HG02981 (cell line): ENCODE measurements around the gene ITPK1.
"Not testable (repeated sequence)": the region's sequence is repeated elsewhere in the genome, so short reads cannot be mapped to it uniquely, and the experiment has no call there.

Experiments used
- ATAC-seq: cut with Tn5 transposase; IDR thresholded peaks from one replicate; pipeline ENCODE4 v1.9.1; 2021; ENCODE audit warnings: mild to moderate bottlenecking, moderate library complexity; ENCODE audit not compliant: unreplicated experiment

Gene ITPK1

GRCh38 chr14:93105856-93106255 is 9.9 kb downstream of the ITPK1 start:
- ATAC-seq: not testable (repeated sequence)

GRCh38 chr14:93105362-93105761 is 10.4 kb downstream of the ITPK1 start:
- ATAC-seq: no peak

GRCh38 chr14:93104961-93105360 is 10.8 kb downstream of the ITPK1 start:
- ATAC-seq: no peak

DNA sequence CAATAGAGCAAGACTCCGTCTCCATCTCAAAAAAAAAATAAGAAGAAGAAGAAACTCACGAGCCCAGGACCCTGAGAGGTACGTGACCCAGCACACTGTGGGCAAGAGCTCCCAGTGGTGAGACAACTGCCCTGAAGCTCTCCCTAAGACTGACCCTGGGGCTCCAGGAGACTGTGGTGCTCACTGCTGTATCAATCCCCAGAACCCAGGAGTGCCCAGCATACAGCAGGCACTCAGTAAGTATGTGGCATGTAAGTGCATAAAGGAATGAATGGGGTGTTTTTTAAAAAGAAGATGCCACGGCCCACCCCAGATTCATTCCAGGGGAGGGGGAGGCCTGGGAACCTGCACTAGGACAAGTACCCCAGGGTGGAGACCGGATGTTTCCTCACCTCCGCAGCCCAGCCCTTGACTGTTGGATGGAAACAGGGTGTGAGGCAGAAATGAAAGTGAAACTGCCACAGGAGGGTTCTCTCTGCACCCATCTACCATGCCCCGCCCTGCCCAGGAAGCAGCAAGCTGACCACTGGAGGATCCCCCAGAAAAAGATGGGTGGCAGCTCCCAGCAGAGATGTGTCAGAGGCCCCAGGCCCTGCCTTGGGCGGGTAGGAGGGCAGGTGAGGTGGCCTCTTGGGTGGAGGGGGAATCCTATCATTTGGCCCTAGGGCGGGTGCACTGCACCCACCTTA is 12.2 kb downstream of the ITPK1 start:
- peak; percentile 96 for ATAC-seq

DNA sequence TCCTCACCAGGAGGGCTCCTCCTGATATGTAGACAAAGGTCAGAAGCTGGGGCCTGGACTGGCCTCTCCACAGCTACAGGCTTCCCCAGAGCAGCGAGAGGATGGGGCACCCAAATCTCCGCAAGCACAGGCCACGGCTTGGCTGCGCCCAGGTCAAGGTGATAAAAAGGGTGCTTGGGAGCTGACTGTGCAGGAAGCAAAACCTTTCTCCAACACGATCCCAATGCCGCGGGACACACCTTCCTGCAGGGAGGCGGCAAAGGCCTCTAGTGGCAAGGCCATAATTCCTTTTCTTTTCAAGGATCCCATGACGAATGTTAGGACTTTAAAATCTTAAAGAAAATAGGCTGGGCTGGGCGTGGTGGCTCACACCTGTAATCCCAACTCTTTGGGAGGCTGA is 13.6 kb downstream of the ITPK1 start:
- ATAC-seq: no peak

GRCh38 chr14:93101181-93101580 is 14.5 kb downstream of the ITPK1 start:
- no peak for ATAC-seq

DNA sequence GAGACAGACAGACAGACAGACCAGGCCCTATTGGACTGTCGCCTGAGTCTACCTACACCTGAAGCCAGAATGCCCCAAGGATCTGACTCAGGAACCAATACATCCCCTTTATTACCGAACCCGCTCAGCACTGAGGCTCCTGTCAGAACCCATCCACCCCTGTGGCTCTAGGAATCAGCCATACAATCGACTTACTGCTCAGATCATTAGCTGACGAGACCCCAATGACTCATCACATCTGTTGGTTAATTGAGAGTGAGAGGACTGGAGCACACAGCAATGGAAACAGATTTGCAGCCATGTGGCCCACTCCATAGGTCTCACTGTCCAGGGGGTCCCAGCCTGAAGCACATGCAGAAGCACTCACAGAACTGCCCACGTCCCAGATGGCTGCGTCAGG is 15.2 kb downstream of the ITPK1 start:
- no peak for ATAC-seq

DNA sequence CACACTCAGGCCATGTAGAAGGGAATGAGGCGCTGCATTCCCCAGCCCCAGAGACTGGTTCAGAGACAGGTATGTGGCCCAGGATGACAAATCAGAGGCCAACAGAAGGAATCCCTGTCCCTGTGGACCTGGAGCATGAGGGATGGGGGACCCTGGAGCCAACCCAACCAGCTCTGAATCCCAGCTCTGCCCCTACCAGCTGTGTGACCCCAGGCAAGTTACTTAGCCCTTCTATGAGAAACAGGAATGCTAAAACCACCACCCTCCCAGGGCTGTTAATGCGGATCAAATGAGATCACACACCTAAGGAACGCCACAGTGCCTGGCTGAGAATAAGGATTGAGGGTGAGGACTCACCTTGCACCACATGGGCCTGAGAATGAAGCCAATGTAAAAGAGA is 15.6 kb downstream of the ITPK1 start:
- no peak for ATAC-seq

DNA sequence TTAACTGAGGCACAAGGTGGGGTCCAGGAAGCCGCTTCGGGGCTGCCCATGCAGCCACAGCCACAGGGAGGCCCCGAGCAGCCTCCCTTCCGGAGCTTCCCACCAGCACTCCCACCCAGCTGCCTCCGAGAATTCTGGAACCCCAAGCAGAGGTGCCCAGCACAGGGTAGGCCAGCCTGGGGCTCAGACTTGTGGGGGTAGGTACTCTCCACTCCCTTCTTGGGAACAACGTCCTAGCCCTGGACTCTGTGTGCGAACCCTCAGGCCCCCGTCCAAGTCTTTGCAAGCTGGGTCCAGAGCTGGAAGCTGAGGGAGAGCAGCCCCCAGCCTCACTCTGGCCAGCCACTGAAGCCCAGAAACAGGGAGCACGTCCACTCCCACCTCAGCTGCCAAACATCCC is 16.1 kb downstream of the ITPK1 start:
- ATAC-seq: no peak

- ATAC-seq: no peak
Measured at GRCh38 chr14:93099196-93099595, 16.5 kb downstream of the ITPK1 start.

DNA sequence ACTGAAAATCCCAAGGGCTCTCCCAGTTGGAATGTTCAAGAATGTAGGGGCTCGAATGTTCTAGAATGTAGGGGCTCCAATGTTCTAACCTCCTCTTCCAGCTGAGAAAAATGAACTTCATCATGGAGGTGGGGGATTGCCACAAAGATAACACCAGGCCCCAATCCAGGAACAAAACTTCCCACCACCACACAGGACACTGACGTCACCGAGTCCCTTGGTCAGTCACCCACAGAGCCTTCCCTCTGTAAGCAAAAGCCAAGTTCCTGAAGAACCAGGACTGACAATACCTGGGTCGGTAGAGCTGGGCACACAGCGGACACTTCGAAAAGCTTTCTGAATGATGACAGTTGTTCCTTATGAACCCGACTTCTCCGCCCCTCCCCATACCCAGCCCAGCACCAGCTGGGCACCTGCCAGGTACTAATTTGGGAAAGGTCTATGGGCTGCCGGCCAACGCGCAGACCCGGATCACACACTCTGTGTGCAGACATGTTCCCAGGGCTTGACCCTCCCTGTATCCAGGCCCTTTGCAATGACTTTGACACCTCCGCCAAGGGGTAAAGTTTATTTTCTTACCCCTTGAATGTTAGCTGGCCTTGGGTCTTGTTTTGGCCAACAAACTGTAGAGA is 18.9 kb downstream of the ITPK1 start:
- ATAC-seq: no peak

DNA sequence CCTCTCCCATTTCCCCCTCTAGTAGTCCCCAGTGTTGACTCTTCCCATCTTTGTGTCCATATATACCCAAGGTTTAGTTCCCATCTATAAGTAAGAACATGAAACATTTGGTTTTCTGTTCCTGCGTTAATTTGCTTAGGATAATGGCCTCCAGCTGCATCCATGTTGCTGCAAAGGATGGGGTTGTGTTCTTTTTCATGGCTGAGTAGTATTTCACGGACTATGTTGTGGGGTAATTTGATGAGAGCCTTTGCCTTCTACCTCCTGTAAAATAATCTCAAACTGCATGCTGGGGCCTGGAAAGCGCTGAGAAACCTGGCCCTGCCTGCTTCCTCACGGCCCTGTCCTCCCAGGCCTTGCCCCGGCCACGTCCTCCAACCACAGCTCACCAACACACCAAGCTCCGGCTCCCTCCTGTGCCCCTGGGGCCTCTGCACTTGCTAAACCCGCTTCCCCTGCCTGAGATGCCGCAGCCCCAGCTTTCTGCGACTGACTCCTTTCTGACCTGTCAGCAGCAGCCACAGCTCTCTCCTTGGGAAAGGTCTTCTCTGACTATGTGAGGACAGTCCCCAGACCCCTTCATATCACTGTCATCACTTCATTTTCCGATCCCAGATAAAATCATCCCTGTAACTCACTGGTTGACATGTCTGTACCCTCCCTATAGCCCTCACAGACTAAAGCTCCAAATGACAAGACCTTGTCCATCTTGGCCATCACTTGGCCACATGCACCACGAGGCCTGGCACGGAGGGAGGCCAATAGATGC is 19.8 kb downstream of the ITPK1 start:
- ATAC-seq: no peak

DNA sequence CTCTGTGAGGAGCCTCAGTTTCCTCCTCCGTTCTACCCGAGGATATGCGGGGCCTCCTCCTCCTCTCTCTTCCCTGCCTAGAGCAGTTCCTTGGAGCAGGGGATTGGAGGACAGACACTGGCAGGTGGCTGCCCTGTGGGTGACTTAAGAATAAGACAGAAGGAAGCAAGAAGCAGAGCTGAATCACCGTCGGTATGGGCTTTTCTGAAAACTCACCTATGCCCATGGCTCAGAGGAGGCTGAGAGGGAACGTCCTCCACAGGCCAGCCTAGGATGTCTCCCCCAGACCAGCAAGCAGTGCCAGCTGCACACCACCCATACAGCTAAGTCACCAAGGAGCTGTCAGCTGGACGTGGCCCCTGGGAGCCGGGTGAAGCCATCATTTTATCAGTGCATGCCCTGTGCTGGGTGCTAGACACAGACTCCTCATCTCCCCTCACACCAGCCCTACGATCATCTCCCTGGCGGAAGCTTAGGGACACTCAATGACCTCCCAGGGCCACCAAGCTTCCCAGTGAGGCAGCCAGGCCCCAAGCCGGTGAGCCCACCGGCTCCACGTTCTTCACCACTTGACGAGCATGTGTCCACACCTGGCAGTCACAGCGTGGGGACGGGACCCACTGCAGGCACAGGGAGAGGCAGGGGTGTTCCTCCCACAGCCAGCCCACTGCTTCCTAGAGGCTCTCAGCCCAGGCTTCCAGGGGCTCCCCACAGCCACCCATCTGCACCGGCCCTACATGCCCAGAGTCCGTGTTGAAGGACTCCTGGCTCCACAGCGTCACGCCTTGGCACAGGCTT is 21.4 kb downstream of the ITPK1 start:
- no peak for ATAC-seq

DNA sequence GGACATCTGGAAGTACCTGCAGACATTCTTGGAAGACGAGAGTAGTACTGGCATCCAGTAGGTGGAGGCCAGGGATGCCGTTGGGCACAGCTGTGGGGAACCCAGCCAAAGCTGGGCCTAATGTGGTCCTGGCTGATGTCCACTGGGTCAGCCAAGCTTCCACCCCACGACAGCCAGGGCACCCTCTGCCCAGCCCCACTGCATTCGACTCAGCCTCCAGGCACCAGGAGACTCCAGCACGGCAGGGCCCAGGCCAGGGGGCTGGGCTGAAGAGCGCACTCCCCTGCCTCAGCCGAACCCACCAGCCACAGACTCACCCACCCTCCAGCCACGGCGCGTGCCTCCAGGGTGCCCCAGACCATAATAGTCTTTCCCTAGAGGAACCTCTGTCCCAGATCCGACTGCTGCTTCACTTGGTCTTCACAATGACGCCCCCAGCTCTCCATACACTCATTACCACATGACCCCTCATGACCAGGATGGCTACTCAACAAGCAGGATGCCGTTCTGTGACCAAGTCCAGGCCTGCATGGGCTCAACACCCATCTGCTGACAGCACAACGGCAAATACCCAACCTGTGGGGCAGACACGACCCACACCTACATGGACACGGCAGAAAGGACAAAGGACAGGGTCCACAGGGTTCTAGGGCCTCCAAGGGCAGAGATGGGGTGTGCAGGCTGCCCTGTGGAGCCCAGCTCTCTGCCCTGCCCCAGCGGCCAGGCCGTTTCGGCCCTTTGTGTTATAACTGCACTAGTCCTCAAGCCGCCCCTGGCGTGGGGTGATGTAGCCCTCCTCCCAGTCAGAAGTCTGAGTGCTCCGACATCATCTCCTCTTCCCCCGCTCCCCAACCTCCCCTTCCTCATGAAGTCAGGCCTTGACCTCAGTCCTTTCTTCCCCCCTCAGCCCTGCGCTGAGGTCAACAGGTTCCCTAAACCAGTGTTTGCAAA is 22.8 kb downstream of the ITPK1 start:
- ATAC-seq: no peak

DNA sequence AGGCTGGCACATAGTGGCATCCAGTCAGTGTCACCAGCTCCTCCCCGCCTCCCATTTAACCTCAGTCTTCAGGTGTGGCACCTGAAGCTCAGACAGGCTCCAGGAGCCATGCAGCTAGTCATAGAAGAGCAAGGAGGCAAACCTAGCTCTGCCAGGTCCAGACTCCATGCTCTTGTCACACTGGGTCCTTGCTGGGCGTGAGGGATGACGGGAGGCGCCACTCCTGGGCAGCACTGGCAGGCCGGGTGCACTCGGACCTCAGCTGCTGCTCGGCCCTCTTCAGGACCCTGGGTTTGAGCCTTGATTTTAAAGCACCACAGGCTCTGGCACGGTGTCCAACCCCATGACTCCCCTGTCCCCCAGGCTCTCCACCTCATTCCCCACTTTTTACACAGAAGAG is 24.1 kb downstream of the ITPK1 start:
- ATAC-seq: no peak

- ATAC-seq: no peak
Measured at GRCh38 chr14:93090826-93091555, 24.7 kb downstream of the ITPK1 start.

DNA sequence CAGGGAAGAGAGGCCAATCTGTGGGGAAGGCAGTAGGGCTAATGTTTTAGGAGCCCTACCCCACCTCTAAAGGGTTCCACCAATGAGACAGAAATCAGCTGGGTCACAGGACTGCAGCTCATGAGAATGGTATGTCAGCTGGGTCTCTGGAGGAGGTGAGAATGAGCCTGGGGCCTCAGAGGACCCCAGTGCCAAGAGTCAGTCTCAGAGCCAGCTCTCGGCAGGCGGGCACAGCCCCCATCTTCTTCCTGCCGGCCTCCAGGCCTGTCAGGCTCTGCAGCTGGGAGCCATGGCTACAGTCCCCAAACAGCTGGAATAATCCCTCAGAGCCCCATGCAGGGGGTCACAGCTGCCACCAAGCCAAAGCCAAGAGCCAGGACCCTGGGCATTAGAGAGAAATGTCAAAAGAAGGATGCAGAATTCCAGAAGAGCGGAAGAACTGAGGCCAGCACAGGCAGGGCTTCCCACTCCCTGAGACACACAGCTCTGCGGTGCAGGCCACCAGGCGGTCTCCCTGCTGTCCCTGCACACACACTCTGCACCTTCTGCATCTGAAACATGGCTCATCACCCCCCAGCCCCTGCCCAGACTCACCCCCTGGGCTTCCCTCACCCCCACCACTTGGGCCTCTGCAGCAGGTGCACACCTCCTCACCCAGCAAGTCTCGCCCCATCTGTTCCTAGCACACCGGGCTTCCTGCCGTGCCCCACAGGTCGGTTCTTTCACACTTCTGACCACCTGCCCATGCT is 26.0 kb downstream of the ITPK1 start:
- no peak for ATAC-seq

DNA sequence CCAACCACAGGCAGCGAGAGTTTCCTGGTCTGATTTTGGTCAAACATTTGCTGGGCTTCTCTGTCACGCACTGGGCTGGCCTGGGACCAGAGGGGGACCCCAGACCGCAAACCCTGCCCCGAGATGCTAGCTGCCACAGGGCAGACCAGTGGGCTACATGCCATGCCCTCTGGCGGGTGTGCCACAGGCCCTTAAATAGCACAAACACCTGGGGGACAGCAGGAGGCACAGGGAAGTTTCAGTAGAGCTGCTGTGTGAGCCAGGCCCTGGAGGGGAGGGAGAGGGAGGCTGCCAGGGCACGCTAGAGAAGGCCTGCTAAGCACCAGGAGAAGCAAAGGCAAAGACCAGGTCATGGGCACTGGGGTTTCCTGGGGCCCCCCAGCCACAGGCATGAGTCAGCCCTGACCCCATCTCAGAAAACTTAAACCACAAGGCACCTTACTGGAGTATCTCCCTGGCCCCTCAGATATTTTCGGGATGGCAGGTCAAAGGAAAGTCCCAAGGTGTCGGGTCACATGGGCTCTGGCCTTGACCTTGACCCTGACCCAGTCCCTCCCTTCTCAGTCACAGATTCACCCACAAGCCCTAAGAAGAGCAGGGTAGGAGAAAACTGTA is 29.2 kb downstream of the ITPK1 start:
- ATAC-seq: peak; percentile 59
